Measurements from ENCODE around the gene RNF182. TPM values are rescaled to one million over a fixed set of nuclear protein-coding genes. Genes with fewer than 3 reads are reported as not detected.
A peak's percentile ranks its signal among the peaks of the same experiment; 100 is the strongest.
"Not testable (repeated sequence)": the region's sequence is repeated elsewhere in the genome, so short reads cannot be mapped to it uniquely, and the experiment has no call there.

RNF182 gene, protein sequence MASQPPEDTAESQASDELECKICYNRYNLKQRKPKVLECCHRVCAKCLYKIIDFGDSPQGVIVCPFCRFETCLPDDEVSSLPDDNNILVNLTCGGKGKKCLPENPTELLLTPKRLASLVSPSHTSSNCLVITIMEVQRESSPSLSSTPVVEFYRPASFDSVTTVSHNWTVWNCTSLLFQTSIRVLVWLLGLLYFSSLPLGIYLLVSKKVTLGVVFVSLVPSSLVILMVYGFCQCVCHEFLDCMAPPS
- 3.0 TPM for total RNA-seq

DNA sequence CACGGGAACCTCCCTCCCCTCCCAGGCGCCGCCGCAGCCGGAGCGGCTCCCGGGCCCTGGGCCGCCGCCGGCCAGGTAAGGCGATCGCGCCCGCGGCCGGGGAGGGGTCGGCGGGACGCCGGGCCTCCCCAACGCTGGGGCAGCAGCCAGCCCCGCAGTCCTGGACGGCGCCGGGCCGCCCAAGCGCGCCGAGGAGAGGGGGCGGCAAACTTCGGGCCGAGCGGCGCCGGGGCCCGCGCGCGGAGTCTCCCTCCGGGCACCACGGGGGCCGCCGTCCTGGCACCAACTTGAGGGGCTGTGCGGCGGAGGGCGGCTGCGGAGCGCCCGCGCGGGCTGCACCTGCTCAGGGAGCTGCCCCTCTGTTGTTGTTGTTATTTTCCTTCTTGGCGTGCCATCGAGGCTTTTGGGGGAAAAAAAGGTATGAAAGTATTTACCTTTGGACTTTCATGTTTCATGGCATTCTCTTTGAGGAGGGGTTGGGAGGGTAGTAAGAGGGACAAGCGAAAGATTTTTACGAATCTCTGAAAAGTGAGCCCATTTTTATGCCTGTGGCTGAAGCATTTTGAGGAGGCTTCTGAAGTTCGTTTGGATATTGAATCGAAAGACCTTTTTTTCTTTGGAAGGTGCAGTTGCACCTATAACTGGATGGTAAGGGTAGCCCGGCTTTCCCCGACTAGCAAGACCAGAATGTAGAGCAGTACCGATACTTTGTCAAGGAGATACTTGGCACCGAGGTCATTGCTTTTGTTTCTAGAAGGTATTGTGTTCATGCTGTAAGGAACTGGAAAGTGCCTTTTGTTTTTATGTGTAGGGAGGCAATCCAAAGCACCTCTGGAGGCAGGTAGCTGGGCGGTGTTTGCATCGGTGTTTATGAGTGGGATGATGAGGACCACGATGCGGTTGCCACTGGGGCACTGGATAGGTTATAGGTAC is at the start of gene RNF182:
Gene RNF182 (plus strand): TSS at position 4 of the 933 bp plus-strand sequence. CDS start 52,168 bp downstream, outside the sequence.
- DNase-seq (ENCODE audit: low spot score in 2 of 2): no peak
- Histone ChIP-seq H3K27me3 (peaks cover 9% of the 10 kb centered on the region), H3K4me1 (peaks cover 4 to 14% of the 10 kb centered on the region in 2 donors), H3K27ac (no peak within 1 kb of the TSS), H3K4me3 (peak within 1 kb of the TSS; percentile 49 to 63), H3K9me3 (no peaks in the 10 kb centered on the region), H3K36me3 (no peaks in the 10 kb centered on the region)
- intact Hi-C loops (cut with DNase I): loop anchor here (5.0 kb wide), 1 partner anchor 113 kb away; the partner anchor contains the start of gene MCUR1
- TF ChIP-seq, protein P1, sequence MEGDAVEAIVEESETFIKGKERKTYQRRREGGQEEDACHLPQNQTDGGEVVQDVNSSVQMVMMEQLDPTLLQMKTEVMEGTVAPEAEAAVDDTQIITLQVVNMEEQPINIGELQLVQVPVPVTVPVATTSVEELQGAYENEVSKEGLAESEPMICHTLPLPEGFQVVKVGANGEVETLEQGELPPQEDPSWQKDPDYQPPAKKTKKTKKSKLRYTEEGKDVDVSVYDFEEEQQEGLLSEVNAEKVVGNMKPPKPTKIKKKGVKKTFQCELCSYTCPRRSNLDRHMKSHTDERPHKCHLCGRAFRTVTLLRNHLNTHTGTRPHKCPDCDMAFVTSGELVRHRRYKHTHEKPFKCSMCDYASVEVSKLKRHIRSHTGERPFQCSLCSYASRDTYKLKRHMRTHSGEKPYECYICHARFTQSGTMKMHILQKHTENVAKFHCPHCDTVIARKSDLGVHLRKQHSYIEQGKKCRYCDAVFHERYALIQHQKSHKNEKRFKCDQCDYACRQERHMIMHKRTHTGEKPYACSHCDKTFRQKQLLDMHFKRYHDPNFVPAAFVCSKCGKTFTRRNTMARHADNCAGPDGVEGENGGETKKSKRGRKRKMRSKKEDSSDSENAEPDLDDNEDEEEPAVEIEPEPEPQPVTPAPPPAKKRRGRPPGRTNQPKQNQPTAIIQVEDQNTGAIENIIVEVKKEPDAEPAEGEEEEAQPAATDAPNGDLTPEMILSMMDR (IDR thresholded peaks at IDR 0.05): no peak

DNA sequence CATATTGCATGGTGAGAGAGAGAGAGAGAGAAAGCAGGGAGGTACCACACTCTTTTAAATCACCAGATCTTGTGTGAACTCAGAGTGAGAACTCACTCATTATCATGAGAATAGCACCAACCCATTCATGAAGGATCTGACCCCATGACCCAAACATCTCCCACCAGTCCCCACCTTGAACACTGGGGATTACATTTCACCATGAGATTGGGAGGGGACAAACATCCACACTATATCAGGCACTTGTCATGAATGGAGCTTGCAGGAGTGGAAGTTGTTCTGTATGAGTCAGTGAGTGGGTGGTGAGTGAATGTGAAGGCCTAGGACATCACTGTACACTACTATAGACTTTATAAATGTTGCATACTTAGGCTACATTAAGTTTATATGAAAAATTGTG is 47.7 kb upstream of the RNF182 start:
- intact Hi-C loops (cut with DNase I): no loop called here
- H3K4me3 ChIP-seq: no peak overlapping the region

DNA sequence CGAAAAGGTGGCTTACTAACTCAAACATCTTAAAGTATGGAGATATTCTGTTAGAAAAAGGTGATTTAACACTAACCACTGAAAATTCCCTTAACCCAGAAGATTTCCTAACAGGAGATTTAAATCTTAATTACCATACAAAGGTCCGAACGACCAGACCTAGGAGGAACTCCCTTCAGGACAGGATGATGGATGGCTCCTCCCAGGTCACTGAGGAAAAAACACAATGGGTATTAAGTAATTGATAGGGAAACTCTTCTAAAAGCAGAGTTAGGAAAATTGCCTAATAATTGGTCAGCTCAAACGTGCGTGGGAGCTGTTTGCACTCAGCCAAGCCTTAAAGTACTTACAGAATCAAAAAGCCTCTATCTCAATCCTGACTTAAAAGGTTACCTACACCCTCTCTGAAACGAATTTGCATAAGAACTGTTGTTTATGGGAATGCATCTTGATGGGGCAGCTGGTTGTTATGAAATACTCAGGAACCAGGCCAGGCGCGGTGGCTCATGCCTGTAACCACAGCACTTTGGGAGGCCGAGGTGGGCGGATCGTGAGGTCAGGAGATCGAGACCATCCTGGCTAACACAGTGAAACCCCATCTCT is 44.6 kb upstream of the RNF182 start:
- intact Hi-C loops (cut with DNase I); H3K4me3 ChIP-seq; H3K36me3 ChIP-seq; H3K27me3 ChIP-seq; H3K9me3 ChIP-seq; H3K27ac ChIP-seq; DNase-seq (ENCODE audit: low spot score in 2 of 2); H3K4me1 ChIP-seq: not testable (repeated sequence)

More for the DNA sequence above, 47.7 kb upstream of the RNF182 start:
- TF ChIP-seq, protein P1 (IDR thresholded peaks at IDR 0.05): no peak
- Histone ChIP-seq H3K4me1 (peaks cover 0 to 2% of the 10 kb centered on the region in 2 donors), H3K36me3 (no peaks in the 10 kb centered on the region), H3K9me3 (no peaks in the 10 kb centered on the region), H3K27ac (no peak overlapping the region), H3K27me3 (no peaks in the 10 kb centered on the region)
- DNase-seq (ENCODE audit: low spot score in 2 of 2): no peak

DNA sequence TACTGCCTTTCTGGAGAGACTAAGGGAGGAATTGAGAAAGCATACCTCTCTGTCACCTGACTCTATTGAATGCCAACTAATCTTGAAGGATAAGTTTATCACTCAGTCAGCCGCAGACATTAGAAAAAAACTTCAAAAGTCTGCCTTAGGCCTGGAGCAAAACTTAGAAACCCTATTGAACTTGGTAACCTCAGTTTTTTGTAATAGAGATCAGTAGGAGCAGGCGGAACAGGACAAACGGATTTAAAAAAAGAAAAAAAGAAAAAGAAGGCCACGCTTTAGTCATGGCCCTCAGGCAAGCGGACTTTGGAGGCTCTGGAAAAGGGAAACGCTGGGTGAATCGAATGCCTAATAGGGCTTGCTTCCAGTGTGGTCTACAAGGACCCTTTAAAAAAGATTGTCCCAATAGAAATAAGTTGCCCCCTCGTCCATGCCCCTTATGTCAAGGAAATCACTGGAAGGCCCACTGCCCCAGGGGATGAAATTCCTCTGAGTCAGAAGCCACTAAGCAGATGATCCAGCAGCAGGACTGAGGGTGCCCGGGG is 43.1 kb upstream of the RNF182 start:
- H3K36me3 ChIP-seq: no peaks in the 10 kb centered on the region
- H3K27me3 ChIP-seq: no peaks in the 10 kb centered on the region
- no peaks in the 10 kb centered on the region for H3K9me3 ChIP-seq
- no peaks in the 10 kb centered on the region for H3K4me1 ChIP-seq
- DNase-seq (ENCODE audit: low spot score in 2 of 2): no peak
- TF ChIP-seq, protein P1 (IDR thresholded peaks at IDR 0.05): no peak
- no peak overlapping the region for H3K27ac ChIP-seq
- intact Hi-C loops (cut with DNase I): no loop called here
- H3K4me3 ChIP-seq: no peak overlapping the region

DNA sequence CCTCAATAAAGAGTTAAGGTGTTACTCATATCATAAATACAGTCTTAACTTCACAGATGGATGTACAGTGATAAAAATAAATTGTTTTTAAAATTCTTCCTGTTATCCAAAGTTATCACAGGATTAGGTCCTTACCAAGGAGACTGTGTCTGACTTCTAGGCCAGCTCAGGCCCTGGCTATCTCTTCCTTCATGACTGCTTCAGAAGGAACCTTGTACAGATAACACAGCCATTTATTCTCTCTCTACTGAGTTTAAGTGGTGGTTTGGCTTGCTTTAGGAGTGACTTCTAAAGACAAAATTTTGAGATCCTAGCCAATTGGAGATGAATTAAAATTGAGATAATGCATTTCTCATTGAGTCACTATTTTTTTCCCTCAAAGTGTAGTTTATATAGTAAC is 40.8 kb upstream of the RNF182 start:
- intact Hi-C loops (cut with DNase I): no loop called here
- TF ChIP-seq, protein P1 (IDR thresholded peaks at IDR 0.05): no peak
- no peak for DNase-seq (ENCODE audit: low spot score in 2 of 2)

More for the DNA sequence above, 40.8 kb upstream of the RNF182 start:
- Histone ChIP-seq H3K27ac (no peak overlapping the region), H3K4me3 (no peak overlapping the region), H3K36me3 (no peaks in the 10 kb centered on the region), H3K4me1 (no peaks in the 10 kb centered on the region), H3K9me3 (no peaks in the 10 kb centered on the region), H3K27me3 (no peaks in the 10 kb centered on the region)
